ENCODE measurements around the gene MAGI2.

Gene MAGI2

GRCh38 chr7:78649976-78650375 is 803.5 kb downstream of the MAGI2 start:
- Histone ChIP-seq H3K4me1 (ENCODE audit: control insufficient read depth in 1 of 2, insufficient read depth in 1 of 2, low read depth in 1 of 2, low read length in 1 of 2) (no peaks in the 10 kb centered on the region), H3K4me3 (ENCODE audit: low read depth in 1 of 2, low read length in 1 of 2) (no peak overlapping the region), H3K27me3 (no peaks in the 10 kb centered on the region), H3K27ac (no peak overlapping the region), H3K36me3 (no peaks in the 10 kb centered on the region), H3K9me3 (no peaks in the 10 kb centered on the region)
- TF ChIP-seq CTCF (IDR thresholded peaks at IDR 0.05): no peak

- Histone ChIP-seq H3K36me3 (no peaks in the 10 kb centered on the region), H3K27ac (no peak overlapping the region), H3K9me3 (no peaks in the 10 kb centered on the region), H3K4me3 (ENCODE audit: low read depth in 1 of 2, low read length in 1 of 2) (no peak overlapping the region), H3K27me3 (no peaks in the 10 kb centered on the region), H3K4me1 (ENCODE audit: control insufficient read depth in 1 of 2, insufficient read depth in 1 of 2, low read depth in 1 of 2, low read length in 1 of 2) (no peaks in the 10 kb centered on the region)
- no peak for TF ChIP-seq CTCF (IDR thresholded peaks at IDR 0.05)
Observed at GRCh38 chr7:78649236-78649635, 804.2 kb downstream of the MAGI2 start.

DNA sequence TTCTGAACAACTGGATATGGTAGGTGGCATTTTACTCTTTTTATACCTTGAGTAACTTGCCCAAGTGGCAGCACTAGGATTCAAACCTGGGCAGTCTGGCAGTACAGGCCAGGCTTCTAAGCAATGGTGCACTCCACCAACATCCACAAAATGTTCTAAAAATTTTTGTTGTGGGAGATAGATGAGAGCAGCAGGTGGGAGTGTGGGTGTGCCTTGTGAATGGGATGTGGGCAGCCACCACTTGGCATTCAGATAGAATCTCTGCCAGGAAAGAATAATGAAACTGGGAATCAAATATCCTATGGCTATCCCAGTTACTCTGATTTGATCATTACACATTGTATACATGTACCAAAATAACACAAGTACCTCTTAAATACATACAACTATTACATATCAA is 810.7 kb downstream of the MAGI2 start:
- no peak for TF ChIP-seq CTCF (IDR thresholded peaks at IDR 0.05)
- Histone ChIP-seq H3K27me3 (no peaks in the 10 kb centered on the region), H3K36me3 (no peaks in the 10 kb centered on the region), H3K4me1 (ENCODE audit: control insufficient read depth in 1 of 2, insufficient read depth in 1 of 2, low read depth in 1 of 2, low read length in 1 of 2) (no peaks in the 10 kb centered on the region), H3K4me3 (ENCODE audit: low read depth in 1 of 2, low read length in 1 of 2) (no peak overlapping the region), H3K9me3 (no peaks in the 10 kb centered on the region), H3K27ac (no peak overlapping the region)

- Histone ChIP-seq H3K36me3 (no peaks in the 10 kb centered on the region), H3K9me3 (no peaks in the 10 kb centered on the region), H3K27me3 (no peaks in the 10 kb centered on the region), H3K4me3 (ENCODE audit: low read depth in 1 of 2, low read length in 1 of 2) (no peak overlapping the region), H3K27ac (no peak overlapping the region), H3K4me1 (ENCODE audit: control insufficient read depth in 1 of 2, insufficient read depth in 1 of 2, low read depth in 1 of 2, low read length in 1 of 2) (no peaks in the 10 kb centered on the region)
- no peak for TF ChIP-seq CTCF (IDR thresholded peaks at IDR 0.05)
Observed at GRCh38 chr7:78638364-78638763, 815.1 kb downstream of the MAGI2 start.

DNA sequence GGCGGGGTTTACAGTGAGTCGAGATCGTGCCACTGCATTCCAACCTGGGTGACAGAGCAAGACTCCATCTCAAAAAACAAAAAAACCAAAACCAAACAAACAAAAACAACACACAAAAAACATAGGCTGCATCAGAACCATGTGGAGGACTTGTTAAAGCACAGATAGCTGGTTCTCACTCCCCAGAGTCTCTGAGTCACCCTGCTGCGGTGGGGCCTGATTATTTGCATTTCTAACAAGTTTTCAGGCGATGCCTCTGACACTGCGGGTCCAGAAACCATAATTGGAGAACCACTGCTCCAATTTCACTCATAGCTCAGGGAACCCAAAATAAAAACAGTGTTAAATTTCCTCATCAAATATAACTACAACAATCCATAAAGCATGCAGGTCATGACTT is 816.7 kb downstream of the MAGI2 start:
- Histone ChIP-seq H3K27me3 (no peaks in the 10 kb centered on the region), H3K36me3 (no peaks in the 10 kb centered on the region), H3K9me3 (no peaks in the 10 kb centered on the region), H3K4me3 (ENCODE audit: low read depth in 1 of 2, low read length in 1 of 2) (no peak overlapping the region), H3K4me1 (ENCODE audit: control insufficient read depth in 1 of 2, insufficient read depth in 1 of 2, low read depth in 1 of 2, low read length in 1 of 2) (no peaks in the 10 kb centered on the region), H3K27ac (no peak overlapping the region)
- no peak for TF ChIP-seq CTCF (IDR thresholded peaks at IDR 0.05)

Data from neutrophil (primary cell).